ENCODE data around the gene TMX3.

The TMX3 gene

GRCh38 chr18:68740966-68741365, 26.1 kb upstream of the TMX3 start:
- Mint-ChIP-seq H3K9me3 (no peaks in the 10 kb centered on the region), H3K27me3 (ENCODE audit: low read depth) (no peaks in the 10 kb centered on the region), H3K4me3 (no peak overlapping the region), H3K27ac (no peak overlapping the region), H3K4me1 (peaks cover 23% of the 10 kb centered on the region), H3K36me3 (ENCODE audit: low read depth) (no peaks in the 10 kb centered on the region)
- TF ChIP-seq, protein P1, sequence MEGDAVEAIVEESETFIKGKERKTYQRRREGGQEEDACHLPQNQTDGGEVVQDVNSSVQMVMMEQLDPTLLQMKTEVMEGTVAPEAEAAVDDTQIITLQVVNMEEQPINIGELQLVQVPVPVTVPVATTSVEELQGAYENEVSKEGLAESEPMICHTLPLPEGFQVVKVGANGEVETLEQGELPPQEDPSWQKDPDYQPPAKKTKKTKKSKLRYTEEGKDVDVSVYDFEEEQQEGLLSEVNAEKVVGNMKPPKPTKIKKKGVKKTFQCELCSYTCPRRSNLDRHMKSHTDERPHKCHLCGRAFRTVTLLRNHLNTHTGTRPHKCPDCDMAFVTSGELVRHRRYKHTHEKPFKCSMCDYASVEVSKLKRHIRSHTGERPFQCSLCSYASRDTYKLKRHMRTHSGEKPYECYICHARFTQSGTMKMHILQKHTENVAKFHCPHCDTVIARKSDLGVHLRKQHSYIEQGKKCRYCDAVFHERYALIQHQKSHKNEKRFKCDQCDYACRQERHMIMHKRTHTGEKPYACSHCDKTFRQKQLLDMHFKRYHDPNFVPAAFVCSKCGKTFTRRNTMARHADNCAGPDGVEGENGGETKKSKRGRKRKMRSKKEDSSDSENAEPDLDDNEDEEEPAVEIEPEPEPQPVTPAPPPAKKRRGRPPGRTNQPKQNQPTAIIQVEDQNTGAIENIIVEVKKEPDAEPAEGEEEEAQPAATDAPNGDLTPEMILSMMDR (IDR thresholded peaks at IDR 0.05; ENCODE audit: unreplicated experiment in 3 of 3), result no peak

DNA sequence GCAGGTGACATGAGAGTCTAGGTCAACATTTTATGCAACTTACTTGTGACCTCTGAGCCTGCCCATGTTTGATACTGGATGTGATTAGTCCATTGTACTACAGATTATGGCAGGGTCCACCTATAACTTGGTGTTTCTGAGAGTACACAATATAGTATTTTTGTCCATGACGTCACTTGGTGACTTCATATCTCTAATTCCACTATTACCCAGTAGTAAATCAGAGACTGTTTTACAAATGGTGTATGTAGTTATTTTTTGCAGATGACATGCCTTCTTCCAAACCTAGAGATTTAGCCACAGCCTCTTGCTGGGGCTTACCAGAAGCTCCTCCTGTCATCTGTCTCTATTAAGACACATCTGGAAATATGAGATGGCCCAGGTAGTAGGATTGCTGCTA, 24.6 kb upstream of the TMX3 start:
- Mint-ChIP-seq H3K4me3 (no peak overlapping the region), H3K9me3 (no peaks in the 10 kb centered on the region), H3K4me1 (peaks cover 25% of the 10 kb centered on the region), H3K27ac (no peak overlapping the region), H3K36me3 (ENCODE audit: low read depth) (no peaks in the 10 kb centered on the region), H3K27me3 (ENCODE audit: low read depth) (no peaks in the 10 kb centered on the region)
- TF ChIP-seq, protein P1 (IDR thresholded peaks at IDR 0.05; ENCODE audit: unreplicated experiment in 3 of 3), result no peak

GRCh38 chr18:68738564-68738963, 23.7 kb upstream of the TMX3 start:
- Mint-ChIP-seq H3K9me3 (no peaks in the 10 kb centered on the region), H3K36me3 (ENCODE audit: low read depth) (no peaks in the 10 kb centered on the region), H3K27ac (no peak overlapping the region), H3K4me1 (peaks cover 32% of the 10 kb centered on the region), H3K27me3 (ENCODE audit: low read depth) (peaks cover 4% of the 10 kb centered on the region), H3K4me3 (no peak overlapping the region)
- TF ChIP-seq, protein P1 (IDR thresholded peaks at IDR 0.05; ENCODE audit: unreplicated experiment in 3 of 3), result no peak

DNA sequence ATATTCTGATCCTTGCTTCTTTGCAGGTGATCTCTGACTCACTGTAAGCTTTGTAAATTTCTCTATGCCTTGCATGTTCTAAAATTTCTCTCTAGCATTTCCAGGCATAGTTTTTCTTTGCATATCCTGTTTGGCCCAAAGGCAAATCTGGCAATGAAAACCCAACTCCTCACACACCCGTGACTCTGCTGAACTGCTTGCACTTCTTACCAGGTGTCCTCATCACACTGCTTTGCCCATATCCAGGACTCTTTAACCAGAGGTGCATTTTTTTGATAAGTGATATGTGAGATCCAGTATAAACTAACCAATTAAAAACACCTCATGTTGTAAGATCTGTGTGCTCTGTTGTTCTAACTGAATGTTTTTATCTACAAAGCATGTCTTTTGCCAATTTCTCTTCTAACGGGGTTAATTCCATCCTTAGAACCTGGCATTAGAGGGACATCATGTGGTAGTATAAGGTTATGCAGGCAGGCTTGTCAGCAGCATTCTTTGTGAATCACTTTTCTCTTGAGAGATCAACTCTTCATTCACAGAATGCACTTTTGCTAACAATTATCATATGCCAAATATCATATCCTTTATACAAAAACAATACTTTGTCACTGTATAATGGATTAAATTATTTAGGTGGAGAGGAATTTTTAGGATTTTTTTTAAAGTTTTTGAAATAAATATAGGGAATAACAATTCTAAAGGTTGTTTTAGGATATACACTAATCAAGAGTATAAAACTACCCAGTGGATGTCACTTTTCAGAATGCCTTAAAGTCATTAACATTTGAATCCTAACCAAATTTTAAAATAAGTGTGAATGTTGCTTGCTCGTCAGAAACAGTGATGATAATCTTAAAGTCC, 20.8 kb upstream of the TMX3 start:
- no peak overlapping the region for H3K4me3 Mint-ChIP-seq
- peaks cover 23% of the 10 kb centered on the region for H3K4me1 Mint-ChIP-seq
- H3K36me3 Mint-ChIP-seq (ENCODE audit: low read depth), result no peaks in the 10 kb centered on the region
- TF ChIP-seq, protein P1 (IDR thresholded peaks at IDR 0.05; ENCODE audit: unreplicated experiment in 3 of 3), result peak; percentile 68 to 72 (median 70)
- H3K27ac Mint-ChIP-seq, result peak overlapping the region in 1 of 3 experiments; percentile 22
- H3K9me3 Mint-ChIP-seq, result no peaks in the 10 kb centered on the region
- peaks cover 4% of the 10 kb centered on the region for H3K27me3 Mint-ChIP-seq (ENCODE audit: low read depth)

- TF ChIP-seq, protein P1 (IDR thresholded peaks at IDR 0.05; ENCODE audit: unreplicated experiment in 3 of 3), result no peak
- H3K27ac Mint-ChIP-seq, result no peak overlapping the region
- H3K36me3 Mint-ChIP-seq (ENCODE audit: low read depth), result no peaks in the 10 kb centered on the region
- H3K4me3 Mint-ChIP-seq, result no peak overlapping the region
- peaks cover 4% of the 10 kb centered on the region for H3K27me3 Mint-ChIP-seq (ENCODE audit: low read depth)
- H3K4me1 Mint-ChIP-seq, result peaks cover 16% of the 10 kb centered on the region
- H3K9me3 Mint-ChIP-seq, result no peaks in the 10 kb centered on the region
Observed at GRCh38 chr18:68734308-68734707, 19.4 kb upstream of the TMX3 start.

DNA sequence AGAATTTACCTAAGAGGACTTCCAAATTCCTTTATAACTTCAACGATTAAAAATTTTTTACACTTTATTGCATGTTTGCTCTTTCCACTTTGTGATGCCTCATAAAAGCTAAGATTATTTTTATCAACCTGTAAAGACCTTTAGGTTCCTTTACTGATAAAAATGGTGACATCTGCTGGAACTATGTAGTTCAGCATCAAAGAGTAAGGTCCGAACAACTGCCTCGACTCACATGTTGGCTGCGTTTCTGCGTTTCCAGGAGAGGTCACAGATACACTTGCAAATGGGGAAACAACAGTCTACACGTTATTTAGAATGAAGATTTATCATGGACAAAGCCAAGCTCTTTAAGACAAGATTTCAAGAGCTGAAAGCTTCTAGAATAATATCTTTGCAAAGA, 18.8 kb upstream of the TMX3 start:
- no peaks in the 10 kb centered on the region for H3K36me3 Mint-ChIP-seq (ENCODE audit: low read depth)
- H3K4me1 Mint-ChIP-seq, result peaks cover 15% of the 10 kb centered on the region
- H3K9me3 Mint-ChIP-seq, result no peaks in the 10 kb centered on the region
- peaks cover 4% of the 10 kb centered on the region for H3K27me3 Mint-ChIP-seq (ENCODE audit: low read depth)
- no peak overlapping the region for H3K4me3 Mint-ChIP-seq
- H3K27ac Mint-ChIP-seq, result no peak overlapping the region
- TF ChIP-seq, protein P1 (IDR thresholded peaks at IDR 0.05; ENCODE audit: unreplicated experiment in 3 of 3), result no peak

Data from nephron (organoid).